GM23338 (cell line): ENCODE results near the gene ATRIP. TPM values are rescaled to one million over a fixed set of nuclear protein-coding genes. Genes with fewer than 3 reads are reported as not detected.
A peak's percentile ranks its signal among the peaks of the same experiment; 100 is the strongest.

Experiments
- ATAC-seq: fragments of 200-7000 bp; cut with Tn5 transposase; 3 replicates; pipeline ENCODE4 v1.9.1; 2020
- DNase-seq: peaks from one replicate; pipeline ENCODE4 v3.0.0-alpha.2; 2015; ENCODE audit warnings: low spot score
- H2AFZ ChIP-seq: fragments of 200-600 bp; sonication (generic); 2 replicates; pipeline ENCODE4 v1.8.0; 2016; ENCODE audit warnings: antibody characterized with exemption, mild to moderate bottlenecking, moderate library complexity
- H3F3A ChIP-seq: fragments of 200-600 bp; sonication (generic); replicated peaks from 2 replicates; pipeline ENCODE4 v1.8.0; 2017; ENCODE audit warnings: antibody characterized with exemption, mixed run types, low read depth
- H3K27ac ChIP-seq: fragments of 200-600 bp; sonication (generic); 2 replicates; pipeline ENCODE4 v1.6.1; 2016; ENCODE audit warnings: low read depth
- H3K27me3 ChIP-seq: fragments of 200-600 bp; sonication (generic); 2 replicates; pipeline ENCODE4 v1.8.0; 2016; ENCODE audit warnings: mild to moderate bottlenecking, mixed run types, moderate library complexity; ENCODE audit not compliant: insufficient read depth
- H3K36me3 ChIP-seq: fragments of 200-600 bp; sonication (generic); 2 replicates; pipeline ENCODE4 v1.8.0; 2016; ENCODE audit warnings: mild to moderate bottlenecking; ENCODE audit not compliant: insufficient read depth
- H3K4me1 ChIP-seq: fragments of 200-600 bp; sonication (generic); 2 replicates; pipeline ENCODE4 v1.8.0; 2016; ENCODE audit warnings: mild to moderate bottlenecking, moderate library complexity; ENCODE audit not compliant: insufficient read depth
- H3K4me2 ChIP-seq: fragments of 200-600 bp; sonication (generic); 2 replicates; pipeline ENCODE4 v1.7.1; 2017; ENCODE audit warnings: mixed run types
- H3K4me3 ChIP-seq: fragments of 200-600 bp; sonication (generic); 2 replicates; pipeline ENCODE4 v1.6.1; 2016; ENCODE audit warnings: mixed run types
- H3K79me2 ChIP-seq: fragments of 200-600 bp; sonication (generic); replicated peaks from 2 replicates; pipeline ENCODE4 v1.8.0; 2017; ENCODE audit warnings: mild to moderate bottlenecking; ENCODE audit not compliant: insufficient read depth
- H3K9me2 ChIP-seq: fragments of 200-600 bp; sonication (generic); 2 replicates; pipeline ENCODE4 v1.8.0; 2017; ENCODE audit not compliant: insufficient read depth
- H4K20me1 ChIP-seq: fragments of 200-600 bp; sonication (generic); replicated peaks from 2 replicates; pipeline ENCODE4 v1.8.0; 2017; ENCODE audit warnings: mild to moderate bottlenecking; ENCODE audit not compliant: insufficient read depth
- H3K27ac Mint-ChIP-seq: 2 replicates; pipeline ENCODE4 v1.8.0; 2020; ENCODE audit warnings: inconsistent platforms, mild to moderate bottlenecking, moderate library complexity, mixed read lengths
- H3K27me3 Mint-ChIP-seq: 3 replicates; pipeline ENCODE4 v1.8.0; 2022; ENCODE audit warnings: low read depth, mild to moderate bottlenecking, moderate library complexity, mixed read lengths, inconsistent platforms; ENCODE audit not compliant: insufficient read depth, poor library complexity
- H3K36me3 Mint-ChIP-seq: 3 replicates; pipeline ENCODE4 v1.8.0; 2021; ENCODE audit warnings: low read depth, mild to moderate bottlenecking, inconsistent platforms, moderate library complexity, mixed read lengths
- H3K4me1 Mint-ChIP-seq: 3 replicates; pipeline ENCODE4 v1.8.0; 2020; ENCODE audit warnings: mild to moderate bottlenecking, inconsistent platforms, mixed read lengths
- H3K4me3 Mint-ChIP-seq: 3 replicates; pipeline ENCODE4 v1.8.0; 2021; ENCODE audit warnings: moderate library complexity, mild to moderate bottlenecking, inconsistent platforms, mixed read lengths
- H3K9me3 Mint-ChIP-seq: 3 replicates; pipeline ENCODE4 v1.8.0; 2020; ENCODE audit warnings: moderate library complexity, mild to moderate bottlenecking, inconsistent platforms, mixed read lengths
- CREB1 ChIP-seq: fragments of 250-450 bp; sonication (Bioruptor Pico); IDR thresholded peaks from 2 replicates; pipeline ENCODE4 v1.5.0; 2020; ENCODE audit warnings: low read depth, mild to moderate bottlenecking, moderate library complexity
- CTCF ChIP-seq, 2 experiments: fragments of 200-600 bp in 1 of 2; sonication (generic) in 1 of 2; conservative IDR thresholded peaks; 2 replicates each; pipeline versions ENCODE4 v1.5.1 to v1.6.1; 2016 to 2017; ENCODE audit warnings: antibody characterized with exemption in 2 of 2, low read depth in 2 of 2, mild to moderate bottlenecking in 2 of 2, moderate library complexity in 1 of 2
- EZH2 ChIP-seq: fragments of 200-600 bp; sonication (generic); IDR thresholded peaks from one replicate; pipeline ENCODE4 v1.8.0; 2017; ENCODE audit warnings: antibody characterized with exemption, mild to moderate bottlenecking, low read depth; ENCODE audit not compliant: unreplicated experiment
- EZH2phosphoT487 ChIP-seq: fragments of 200-600 bp; sonication (generic); IDR thresholded peaks from one replicate; pipeline ENCODE4 v1.8.1; 2018; ENCODE audit warnings: antibody characterized with exemption; ENCODE audit not compliant: unreplicated experiment
- JUNB ChIP-seq: IDR thresholded peaks from one replicate; pipeline ENCODE4 v1.6.1; 2016; ENCODE audit warnings: antibody characterized with exemption; ENCODE audit not compliant: unreplicated experiment
- NANOG ChIP-seq: IDR thresholded peaks from 2 replicates; pipeline ENCODE4 v1.6.1; 2016; ENCODE audit warnings: antibody characterized with exemption, borderline replicate concordance
- STAT1 ChIP-seq: IDR thresholded peaks from one replicate; pipeline ENCODE4 v1.6.1; 2016; ENCODE audit warnings: antibody characterized with exemption; ENCODE audit not compliant: unreplicated experiment
- ZNF114 ChIP-seq: fragments of 250-450 bp; sonication (Bioruptor Pico); IDR thresholded peaks from 2 replicates; pipeline ENCODE4 v1.5.0; 2020; ENCODE audit warnings: mild to moderate bottlenecking, moderate library complexity
- ZNF331 ChIP-seq: fragments of 250-450 bp; sonication (Bioruptor Pico); IDR thresholded peaks from 2 replicates; pipeline ENCODE4 v1.5.0; 2020; ENCODE audit warnings: low read depth, mild to moderate bottlenecking, moderate library complexity
- polyA plus RNA-seq: library from polyadenylated mRNA; unstranded; fragments of >200 nt; fragmentation: Nextera tagmentation; extraction: Ambion mirVana; gene quantifications from 2 replicates; pipeline ENCODE4 v1.2.1, GENCODE V29; 2016
- total RNA-seq: library from RNA; depleted of rRNA; stranded (reverse); fragments of >200 nt; shearing (Covaris generic); gene quantifications from 2 replicates; pipeline ENCODE4 v1.2.3, GENCODE V29; 2014
- TF ChIP-seq, protein P1 (sequence below): IDR thresholded peaks from 2 replicates; pipeline ENCODE4 v1.6.1; 2016; ENCODE audit warnings: antibody characterized with exemption
- TF ChIP-seq, protein P2 (sequence below): fragments of 250-450 bp; sonication (Bioruptor Pico); IDR thresholded peaks from 2 replicates; pipeline ENCODE4 v1.5.0; 2020; ENCODE audit warnings: mild to moderate bottlenecking, moderate library complexity

ATRIP gene
- total and polyA plus RNA-seq, 2 experiments from 2014 or later, result 5.8 to 17.3 TPM

GRCh38 chr3:48467110-48467454 lies 20.5 kb downstream of the ATRIP start (continued):
- TF ChIP-seq CTCF (conservative IDR thresholded peaks at IDR 0.05; ENCODE audit: low read depth in 2 of 2) (no peak), ZNF331 (CRISPR knock-in tag) (no peak), JUNB (no peak), EZH2phosphoT487 (no peak), ZNF114 (CRISPR knock-in tag) (no peak)
- TF ChIP-seq, protein P1, sequence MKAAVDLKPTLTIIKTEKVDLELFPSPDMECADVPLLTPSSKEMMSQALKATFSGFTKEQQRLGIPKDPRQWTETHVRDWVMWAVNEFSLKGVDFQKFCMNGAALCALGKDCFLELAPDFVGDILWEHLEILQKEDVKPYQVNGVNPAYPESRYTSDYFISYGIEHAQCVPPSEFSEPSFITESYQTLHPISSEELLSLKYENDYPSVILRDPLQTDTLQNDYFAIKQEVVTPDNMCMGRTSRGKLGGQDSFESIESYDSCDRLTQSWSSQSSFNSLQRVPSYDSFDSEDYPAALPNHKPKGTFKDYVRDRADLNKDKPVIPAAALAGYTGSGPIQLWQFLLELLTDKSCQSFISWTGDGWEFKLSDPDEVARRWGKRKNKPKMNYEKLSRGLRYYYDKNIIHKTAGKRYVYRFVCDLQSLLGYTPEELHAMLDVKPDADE, result no peak

GRCh38 chr3:48467473-48468267 lies 21.1 kb downstream of the ATRIP start:
- peaks cover 38% of the 10 kb centered on the region for H3K36me3 Mint-ChIP-seq
- Histone ChIP-seq H3K36me3 (peaks cover 9% of the 10 kb centered on the region; the same call in 1 of the 2 replicates), H3F3A (peaks cover 8% of the 10 kb centered on the region; the same call in 1 of the 2 replicates), H3K27me3 (no peaks in the 10 kb centered on the region), H3K4me2 (no peak overlapping the region), H3K27ac (peak overlapping the region; percentile 96; the same call in 1 of the 2 replicates), H3K79me2 (peaks cover 24% of the 10 kb centered on the region), H3K4me3 (no peak overlapping the region), H2AFZ (no peak overlapping the region), H3K9me2 (no peaks in the 10 kb centered on the region), H4K20me1 (no peaks in the 10 kb centered on the region), H3K4me1 (peaks cover 12% of the 10 kb centered on the region)
- H3K4me1 Mint-ChIP-seq, result peaks cover 28% of the 10 kb centered on the region
- ATAC-seq (no peak), DNase-seq (no peak)
- no peaks in the 10 kb centered on the region for H3K9me3 Mint-ChIP-seq
- H3K27me3 Mint-ChIP-seq, result peaks cover 14% of the 10 kb centered on the region
- peak overlapping the region; percentile 99 for H3K27ac Mint-ChIP-seq
- H3K4me3 Mint-ChIP-seq, result no peak overlapping the region; the same call in 2 of the 3 replicates
- TF ChIP-seq NANOG, result no peak
- TF ChIP-seq, protein P1, result no peak
- TF ChIP-seq CREB1 (CRISPR knock-in tag), result no peak
- TF ChIP-seq EZH2, result no peak
- no peak for TF ChIP-seq STAT1
- no peak for TF ChIP-seq ZNF114 (CRISPR knock-in tag)
- TF ChIP-seq JUNB, result no peak
- TF ChIP-seq, protein P2, sequence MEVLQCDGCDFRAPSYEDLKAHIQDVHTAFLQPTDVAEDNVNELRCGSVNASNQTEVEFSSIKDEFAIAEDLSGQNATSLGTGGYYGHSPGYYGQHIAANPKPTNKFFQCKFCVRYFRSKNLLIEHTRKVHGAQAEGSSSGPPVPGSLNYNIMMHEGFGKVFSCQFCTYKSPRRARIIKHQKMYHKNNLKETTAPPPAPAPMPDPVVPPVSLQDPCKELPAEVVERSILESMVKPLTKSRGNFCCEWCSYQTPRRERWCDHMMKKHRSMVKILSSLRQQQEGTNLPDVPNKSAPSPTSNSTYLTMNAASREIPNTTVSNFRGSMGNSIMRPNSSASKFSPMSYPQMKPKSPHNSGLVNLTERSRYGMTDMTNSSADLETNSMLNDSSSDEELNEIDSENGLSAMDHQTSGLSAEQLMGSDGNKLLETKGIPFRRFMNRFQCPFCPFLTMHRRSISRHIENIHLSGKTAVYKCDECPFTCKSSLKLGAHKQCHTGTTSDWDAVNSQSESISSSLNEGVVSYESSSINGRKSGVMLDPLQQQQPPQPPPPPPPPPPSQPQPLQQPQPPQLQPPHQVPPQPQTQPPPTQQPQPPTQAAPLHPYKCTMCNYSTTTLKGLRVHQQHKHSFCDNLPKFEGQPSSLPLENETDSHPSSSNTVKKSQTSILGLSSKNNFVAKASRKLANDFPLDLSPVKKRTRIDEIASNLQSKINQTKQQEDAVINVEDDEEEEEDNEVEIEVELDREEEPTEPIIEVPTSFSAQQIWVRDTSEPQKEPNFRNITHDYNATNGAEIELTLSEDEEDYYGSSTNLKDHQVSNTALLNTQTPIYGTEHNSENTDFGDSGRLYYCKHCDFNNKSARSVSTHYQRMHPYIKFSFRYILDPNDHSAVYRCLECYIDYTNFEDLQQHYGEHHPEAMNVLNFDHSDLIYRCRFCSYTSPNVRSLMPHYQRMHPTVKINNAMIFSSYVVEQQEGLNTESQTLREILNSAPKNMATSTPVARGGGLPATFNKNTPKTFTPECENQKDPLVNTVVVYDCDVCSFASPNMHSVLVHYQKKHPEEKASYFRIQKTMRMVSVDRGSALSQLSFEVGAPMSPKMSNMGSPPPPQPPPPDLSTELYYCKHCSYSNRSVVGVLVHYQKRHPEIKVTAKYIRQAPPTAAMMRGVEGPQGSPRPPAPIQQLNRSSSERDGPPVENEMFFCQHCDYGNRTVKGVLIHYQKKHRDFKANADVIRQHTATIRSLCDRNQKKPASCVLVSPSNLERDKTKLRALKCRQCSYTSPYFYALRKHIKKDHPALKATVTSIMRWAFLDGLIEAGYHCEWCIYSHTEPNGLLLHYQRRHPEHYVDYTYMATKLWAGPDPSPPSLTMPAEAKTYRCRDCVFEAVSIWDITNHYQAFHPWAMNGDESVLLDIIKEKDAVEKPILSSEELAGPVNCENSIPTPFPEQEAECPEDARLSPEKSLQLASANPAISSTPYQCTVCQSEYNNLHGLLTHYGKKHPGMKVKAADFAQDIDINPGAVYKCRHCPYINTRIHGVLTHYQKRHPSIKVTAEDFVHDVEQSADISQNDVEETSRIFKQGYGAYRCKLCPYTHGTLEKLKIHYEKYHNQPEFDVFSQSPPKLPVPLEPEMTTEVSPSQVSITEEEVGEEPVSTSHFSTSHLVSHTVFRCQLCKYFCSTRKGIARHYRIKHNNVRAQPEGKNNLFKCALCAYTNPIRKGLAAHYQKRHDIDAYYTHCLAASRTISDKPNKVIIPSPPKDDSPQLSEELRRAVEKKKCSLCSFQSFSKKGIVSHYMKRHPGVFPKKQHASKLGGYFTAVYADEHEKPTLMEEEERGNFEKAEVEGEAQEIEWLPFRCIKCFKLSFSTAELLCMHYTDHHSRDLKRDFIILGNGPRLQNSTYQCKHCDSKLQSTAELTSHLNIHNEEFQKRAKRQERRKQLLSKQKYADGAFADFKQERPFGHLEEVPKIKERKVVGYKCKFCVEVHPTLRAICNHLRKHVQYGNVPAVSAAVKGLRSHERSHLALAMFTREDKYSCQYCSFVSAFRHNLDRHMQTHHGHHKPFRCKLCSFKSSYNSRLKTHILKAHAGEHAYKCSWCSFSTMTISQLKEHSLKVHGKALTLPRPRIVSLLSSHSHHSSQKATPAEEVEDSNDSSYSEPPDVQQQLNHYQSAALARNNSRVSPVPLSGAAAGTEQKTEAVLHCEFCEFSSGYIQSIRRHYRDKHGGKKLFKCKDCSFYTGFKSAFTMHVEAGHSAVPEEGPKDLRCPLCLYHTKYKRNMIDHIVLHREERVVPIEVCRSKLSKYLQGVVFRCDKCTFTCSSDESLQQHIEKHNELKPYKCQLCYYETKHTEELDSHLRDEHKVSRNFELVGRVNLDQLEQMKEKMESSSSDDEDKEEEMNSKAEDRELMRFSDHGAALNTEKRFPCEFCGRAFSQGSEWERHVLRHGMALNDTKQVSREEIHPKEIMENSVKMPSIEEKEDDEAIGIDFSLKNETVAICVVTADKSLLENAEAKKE (CRISPR knock-in tag), result no peak
- no peak for TF ChIP-seq CTCF (conservative IDR thresholded peaks at IDR 0.05; ENCODE audit: low read depth in 2 of 2)
